ENCODE measurements around the gene SLC30A1. TPM values are rescaled to one million over a fixed set of nuclear protein-coding genes. Genes with fewer than 3 reads are reported as not detected.

SLC30A1 gene
- total and polyA plus RNA-seq, 2 of the 13 experiments (the other 11 are each of a cell fraction or from before 2014, with no cell fraction given), result 5.9 to 24.4 TPM

- TF ChIP-seq ATF6 (CRISPR knock-in tag; conservative IDR thresholded peaks at IDR 0.05) (no peak), KLF11 (CRISPR knock-in tag; IDR thresholded peaks at IDR 0.05) (no peak), TSC22D2 (CRISPR knock-in tag; IDR thresholded peaks at IDR 0.05; ENCODE audit: borderline replicate concordance) (no peak), ZNF142 (CRISPR knock-in tag; IDR thresholded peaks at IDR 0.05) (no peak), RFXANK (CRISPR knock-in tag; IDR thresholded peaks at IDR 0.05) (no peak), NFATC3 (CRISPR knock-in tag; IDR thresholded peaks at IDR 0.05) (no peak), RORA (CRISPR knock-in tag; IDR thresholded peaks at IDR 0.05) (no peak), ZFP36 (IDR thresholded peaks at IDR 0.05; ENCODE audit: borderline replicate concordance, low read depth, low read length, partially characterized antibody) (no peak), SIN3A (IDR thresholded peaks at IDR 0.05; ENCODE audit: borderline replicate concordance, low read depth, low read length) (no peak), CEBPB (IDR thresholded peaks at IDR 0.05; ENCODE audit: borderline replicate concordance, low read depth, low read length) (peak; percentile 54; the same call in 1 of the 2 replicates), ATF2 (CRISPR knock-in tag; IDR thresholded peaks at IDR 0.05) (no peak), SMARCE1 (IDR thresholded peaks at IDR 0.05; ENCODE audit: borderline replicate concordance) (no peak)
Measured at GRCh38 chr1:211522804-211523203, 56.2 kb downstream of the SLC30A1 start (continued).

Other genes with a start within 250 kb of the SLC30A1 start
- gene RD3, start 87.0 kb downstream of the SLC30A1 start, total RNA-seq (2016; rRNA removed; fragmentation: Illumina TruSeq; extraction: Trizol), result not detected in 2 replicates
- not detected in 2 replicates for gene RD3, start 87.0 kb downstream of the SLC30A1 start, polyA plus RNA-seq (2011; rRNA removed)
- gene NEK2, start 96.5 kb upstream of the SLC30A1 start, total RNA-seq (2016; rRNA removed; fragmentation: Illumina TruSeq; extraction: Trizol), result 40.8 and 57.5 TPM in 2 replicates
- gene NEK2, start 96.5 kb upstream of the SLC30A1 start, polyA plus RNA-seq (2011; rRNA removed), result 6.0 and 10.9 TPM in 2 replicates

Data from HepG2 (cell line).